Endodermal cell (in vitro differentiated cells): ENCODE measurements around the gene COX10. TPM values are rescaled to one million over a fixed set of nuclear protein-coding genes. Genes with fewer than 3 reads are reported as not detected.
A peak's percentile ranks its signal among the peaks of the same experiment; 100 is the strongest.

Experiments
- DNase-seq: peaks from one replicate; pipeline ENCODE4 v3.0.0-alpha.2; 2017
- H3K27ac ChIP-seq: 2 replicates; pipeline ENCODE4 v1.5.1; 2013; ENCODE audit warnings: mild to moderate bottlenecking, low read depth, low read length, moderate library complexity
- H3K27me3 ChIP-seq: 2 replicates; pipeline ENCODE4 v1.6.1; 2013; ENCODE audit warnings: mild to moderate bottlenecking, low read length, moderate library complexity; ENCODE audit not compliant: insufficient read depth, control insufficient read depth, poor library complexity, severe bottlenecking
- H3K36me3 ChIP-seq: 2 replicates; pipeline ENCODE4 v1.7.0; 2013; ENCODE audit warnings: mild to moderate bottlenecking, low read length, moderate library complexity; ENCODE audit not compliant: control insufficient read depth, insufficient read depth
- H3K4me1 ChIP-seq: one replicate; pipeline ENCODE4 v1.7.0; 2013; ENCODE audit warnings: low read length; ENCODE audit not compliant: control insufficient read depth, insufficient read depth
- H3K4me3 ChIP-seq: 2 replicates; pipeline ENCODE4 v1.5.1; 2013; ENCODE audit warnings: mild to moderate bottlenecking, low read length, moderate library complexity
- H3K9ac ChIP-seq: 2 replicates; pipeline ENCODE4 v1.6.1; 2013; ENCODE audit warnings: mild to moderate bottlenecking, low read length, moderate library complexity; ENCODE audit not compliant: poor library complexity, severe bottlenecking; ENCODE audit errors: extremely low read depth
- H3K9me3 ChIP-seq: 2 replicates; pipeline ENCODE4 v1.6.1; 2013; ENCODE audit warnings: mild to moderate bottlenecking, low read length, moderate library complexity; ENCODE audit not compliant: control insufficient read depth
- H3K27ac Mint-ChIP-seq: 2 replicates; pipeline ENCODE4 v1.8.0; 2020; ENCODE audit warnings: mixed read lengths
- H3K27me3 Mint-ChIP-seq: 2 replicates; pipeline ENCODE4 v1.8.0; 2021; ENCODE audit warnings: mild to moderate bottlenecking, mixed read lengths; ENCODE audit not compliant: insufficient read depth
- H3K36me3 Mint-ChIP-seq: 2 replicates; pipeline ENCODE4 v1.8.0; 2020; ENCODE audit warnings: low read depth, mixed read lengths
- H3K4me1 Mint-ChIP-seq: 2 replicates; pipeline ENCODE4 v1.8.0; 2020; ENCODE audit warnings: mixed read lengths
- H3K4me3 Mint-ChIP-seq: 2 replicates; pipeline ENCODE4 v1.8.0; 2020; ENCODE audit warnings: mild to moderate bottlenecking, moderate library complexity, mixed read lengths
- H3K9me3 Mint-ChIP-seq: 2 replicates; pipeline ENCODE4 v1.8.0; 2020; ENCODE audit warnings: mild to moderate bottlenecking, mixed read lengths
- CTCF ChIP-seq: fragments of 200-600 bp; sonication (generic); conservative IDR thresholded peaks from 2 replicates; pipeline ENCODE4 v1.5.0; 2021; ENCODE audit warnings: antibody characterized with exemption, mild to moderate bottlenecking
- WGBS, 2 experiments: methylation state at CpG; one replicate each; pipeline versions ENCODE4 v1.1.5 to v1.1.7; 2013; ENCODE audit warnings: missing lambda C conversion rate in 2 of 2, mixed read lengths in 1 of 2; ENCODE audit not compliant: insufficient coverage in 1 of 2, insufficient read length in 1 of 2; 5-methylcytosine and 5-hydroxymethylcytosine counted together
- total RNA-seq, 2 donors: library from RNA; stranded (reverse); fragmentation: NEBNext Ultra II Directional in 1 of 2; extraction: Animal tissue kit (Norgen Biotek cat#: 25700) in 1 of 2; gene quantifications; 2 replicates in 1 of 2; 3 replicates in 1 of 2; pipeline ENCODE4 v1.2.1, GENCODE V29; 2021

Gene COX10
- total RNA-seq, 2 donors from 2014 or later = 15.0 to 15.4 TPM

- H3K4me3 Mint-ChIP-seq = no peak overlapping the region
Measured at GRCh38 chr17:14211246-14211645, 141.9 kb downstream of the COX10 start.

DNA sequence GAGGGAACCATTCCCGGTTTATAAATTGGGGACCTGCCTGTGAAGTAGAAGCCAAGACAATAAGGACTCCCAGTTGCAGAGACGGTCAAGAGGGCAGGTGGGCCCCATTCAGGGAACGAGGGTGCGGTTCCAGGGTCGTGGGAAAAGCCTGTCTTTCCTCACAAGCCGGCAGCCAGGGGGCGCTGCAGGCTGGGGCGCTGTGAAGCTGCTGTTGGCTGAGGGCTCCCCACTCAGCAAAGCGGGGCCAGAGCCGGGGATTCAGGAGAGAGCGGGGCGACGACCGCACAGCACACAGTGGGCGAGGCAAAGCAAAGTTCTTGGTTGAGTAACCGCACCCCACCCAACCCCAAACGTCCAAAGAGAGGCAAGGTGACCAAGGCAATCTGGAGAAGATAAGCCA lies 142.5 kb downstream of the COX10 start:
- peaks cover 17% of the 10 kb centered on the region for H3K9me3 Mint-ChIP-seq
- H3K4me3 Mint-ChIP-seq = no peak overlapping the region
- H3K27ac Mint-ChIP-seq = no peak overlapping the region
- H3K9me3 ChIP-seq = peaks cover 10% of the 10 kb centered on the region
- TF ChIP-seq CTCF = peak; percentile 74
- H3K27me3 ChIP-seq = no peaks in the 10 kb centered on the region
- no peak overlapping the region for H3K9ac ChIP-seq
- no peaks in the 10 kb centered on the region for H3K27me3 Mint-ChIP-seq
- peaks cover 32% of the 10 kb centered on the region for H3K36me3 Mint-ChIP-seq
- no peak overlapping the region for H3K27ac ChIP-seq
- peaks cover 18% of the 10 kb centered on the region for H3K36me3 ChIP-seq
- no peaks in the 10 kb centered on the region for H3K4me1 ChIP-seq
- DNase-seq = peak; percentile 78
- 92 to 97% methylated on average over 10 to 17 of the region's 17 CpGs for WGBS, 2 experiments
- no peak overlapping the region for H3K4me3 ChIP-seq
- H3K4me1 Mint-ChIP-seq = no peaks in the 10 kb centered on the region

More at GRCh38 chr17:14211246-14211645, 141.9 kb downstream of the COX10 start:
- Mint-ChIP-seq H3K4me1 (no peaks in the 10 kb centered on the region), H3K27me3 (no peaks in the 10 kb centered on the region), H3K9me3 (peaks cover 17% of the 10 kb centered on the region), H3K27ac (no peak overlapping the region), H3K36me3 (peaks cover 32% of the 10 kb centered on the region)
- H3K9ac ChIP-seq = no peak overlapping the region
- H3K27me3 ChIP-seq = no peaks in the 10 kb centered on the region
- no peak overlapping the region for H3K27ac ChIP-seq
- DNase-seq = no peak
- H3K9me3 ChIP-seq = peaks cover 10% of the 10 kb centered on the region
- H3K4me1 ChIP-seq = no peaks in the 10 kb centered on the region
- H3K4me3 ChIP-seq = no peak overlapping the region
- peaks cover 18% of the 10 kb centered on the region for H3K36me3 ChIP-seq
- WGBS, 2 experiments = 92 to 100% methylated on average over 4 of the region's 4 CpGs
- no peak for TF ChIP-seq CTCF

- Histone ChIP-seq H3K9me3 (peaks cover 10% of the 10 kb centered on the region), H3K9ac (no peak overlapping the region), H3K27ac (no peak overlapping the region), H3K4me1 (no peaks in the 10 kb centered on the region), H3K27me3 (no peaks in the 10 kb centered on the region), H3K4me3 (no peak overlapping the region), H3K36me3 (peaks cover 16% of the 10 kb centered on the region)
- no peak overlapping the region for H3K27ac Mint-ChIP-seq
- peaks cover 17% of the 10 kb centered on the region for H3K9me3 Mint-ChIP-seq
- H3K36me3 Mint-ChIP-seq = peaks cover 29% of the 10 kb centered on the region
- no peak overlapping the region for H3K4me3 Mint-ChIP-seq
- no peaks in the 10 kb centered on the region for H3K4me1 Mint-ChIP-seq
- H3K27me3 Mint-ChIP-seq = no peaks in the 10 kb centered on the region
- 94 to 96% methylated on average over 9 to 12 of the region's 12 CpGs for WGBS, 2 experiments
- no peak for TF ChIP-seq CTCF
- DNase-seq = no peak
Measured at GRCh38 chr17:14212401-14212800, 143.1 kb downstream of the COX10 start.
